Stimulated activated naive CD8-positive, alpha-beta T cell treated with anti-CD3 and anti-CD28 coated beads, Interleukin-15, Interleukin-2, amounts not matched to agents 100 ng/mL and 50 ng/mL, for 24 hours (primary cell): ENCODE results near the gene CST7.
A peak's percentile ranks its signal among the peaks of the same experiment; 100 is the strongest.

Experiments
- H3K27ac Mint-ChIP-seq: one replicate; pipeline ENCODE4 v1.8.0; 2021; ENCODE audit warnings: mild to moderate bottlenecking, mixed read lengths
- H3K27me3 Mint-ChIP-seq: one replicate; pipeline ENCODE4 v1.8.0; 2021; ENCODE audit warnings: mixed read lengths
- H3K36me3 Mint-ChIP-seq: one replicate; pipeline ENCODE4 v1.8.0; 2021; ENCODE audit warnings: low read depth, mixed read lengths
- H3K4me1 Mint-ChIP-seq: one replicate; pipeline ENCODE4 v1.8.0; 2021; ENCODE audit warnings: low read depth, mixed read lengths
- H3K4me3 Mint-ChIP-seq: one replicate; pipeline ENCODE4 v1.8.0; 2021; ENCODE audit warnings: mild to moderate bottlenecking, mixed read lengths
- H3K9me3 Mint-ChIP-seq: one replicate; pipeline ENCODE4 v1.8.0; 2021; ENCODE audit warnings: mixed read lengths

Gene CST7

DNA sequence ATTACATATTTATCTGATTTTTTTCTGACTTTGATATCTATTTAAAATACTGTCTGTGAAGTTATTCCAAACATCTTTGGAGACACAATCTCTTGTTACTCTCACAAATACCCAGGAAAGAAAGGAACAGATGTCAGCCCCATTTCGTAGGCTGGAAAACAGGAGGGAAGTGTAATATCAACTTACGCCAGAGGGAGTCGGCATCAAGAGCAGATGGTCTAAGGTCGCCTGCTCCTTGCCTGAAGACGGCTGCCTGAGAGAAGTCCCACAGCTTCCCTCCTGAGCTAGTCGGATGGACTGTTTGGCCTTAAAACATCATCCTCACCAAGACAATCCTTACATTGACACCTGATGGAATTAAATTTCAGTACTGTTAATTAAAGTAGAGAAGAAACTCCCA lies 13.4 kb downstream of the CST7 start:
- Mint-ChIP-seq H3K9me3 (no peaks in the 10 kb centered on the region), H3K4me1 (peaks cover 41% of the 10 kb centered on the region), H3K27ac (peak overlapping the region; percentile 54), H3K36me3 (peaks cover 73% of the 10 kb centered on the region), H3K4me3 (no peak overlapping the region), H3K27me3 (no peaks in the 10 kb centered on the region)

DNA sequence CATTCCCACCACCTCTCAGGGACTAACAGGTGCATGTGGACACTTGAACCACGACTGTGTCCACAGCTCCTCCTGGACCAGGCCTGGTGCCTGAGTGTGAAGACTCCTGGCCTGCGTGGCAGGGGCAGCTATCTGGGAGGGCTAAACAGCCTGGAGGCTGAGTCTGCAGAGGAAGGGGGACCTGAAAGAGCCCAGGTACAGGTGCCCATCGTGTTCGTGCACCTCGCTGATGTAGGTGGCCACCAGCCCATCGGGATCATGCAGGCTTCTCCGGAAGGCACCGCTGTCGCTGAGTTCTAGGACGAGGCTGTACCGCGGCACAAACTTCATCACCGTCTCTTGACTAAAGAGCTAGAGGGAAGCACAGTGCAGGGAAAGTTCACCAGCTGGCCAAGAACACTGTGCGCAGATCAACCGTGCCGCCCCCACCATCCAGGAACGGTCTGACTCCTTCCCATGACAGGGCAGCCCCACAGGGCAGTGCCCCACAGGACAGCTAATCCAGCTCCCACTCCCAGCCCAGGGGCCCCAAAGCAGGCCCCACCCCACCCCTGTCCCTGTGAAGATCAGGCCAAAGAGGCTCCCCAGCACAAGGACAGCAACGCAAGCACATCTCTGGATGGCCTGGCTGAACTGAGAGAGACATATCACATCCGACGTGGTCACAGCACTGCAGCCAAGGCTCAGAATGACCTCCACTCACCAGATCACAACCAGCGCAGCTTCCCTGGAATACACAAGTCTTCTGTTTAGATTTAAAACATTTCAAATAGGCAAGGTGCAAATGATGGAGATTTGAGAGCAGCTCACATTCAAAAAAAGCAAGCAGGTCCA lies 14.8 kb downstream of the CST7 start:
- Mint-ChIP-seq H3K27ac (peak overlapping the region; percentile 86), H3K27me3 (no peaks in the 10 kb centered on the region), H3K4me3 (peak overlapping the region; percentile 10), H3K36me3 (peaks cover 78% of the 10 kb centered on the region), H3K4me1 (peaks cover 39% of the 10 kb centered on the region), H3K9me3 (no peaks in the 10 kb centered on the region)

DNA sequence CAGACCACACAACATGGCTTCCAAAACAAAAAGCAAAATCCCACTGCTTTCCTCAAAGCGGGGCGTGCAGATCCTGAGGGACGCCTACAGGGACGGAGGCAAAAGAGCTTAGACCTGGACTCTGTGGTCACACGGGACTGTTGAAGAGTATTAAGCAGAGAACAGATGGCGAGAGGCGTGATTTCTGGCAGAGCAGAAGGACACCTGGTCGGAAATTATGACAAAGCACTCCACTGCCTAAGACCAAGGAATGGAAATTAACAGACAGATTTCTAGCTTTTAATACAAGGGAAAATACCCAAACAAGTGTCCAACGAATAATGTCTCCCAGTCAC lies 15.4 kb downstream of the CST7 start:
- peaks cover 80% of the 10 kb centered on the region for H3K36me3 Mint-ChIP-seq
- H3K4me3 Mint-ChIP-seq: peak overlapping the region; percentile 10
- peak overlapping the region; percentile 86 for H3K27ac Mint-ChIP-seq
- H3K9me3 Mint-ChIP-seq: no peaks in the 10 kb centered on the region
- no peaks in the 10 kb centered on the region for H3K27me3 Mint-ChIP-seq
- H3K4me1 Mint-ChIP-seq: peaks cover 39% of the 10 kb centered on the region

DNA sequence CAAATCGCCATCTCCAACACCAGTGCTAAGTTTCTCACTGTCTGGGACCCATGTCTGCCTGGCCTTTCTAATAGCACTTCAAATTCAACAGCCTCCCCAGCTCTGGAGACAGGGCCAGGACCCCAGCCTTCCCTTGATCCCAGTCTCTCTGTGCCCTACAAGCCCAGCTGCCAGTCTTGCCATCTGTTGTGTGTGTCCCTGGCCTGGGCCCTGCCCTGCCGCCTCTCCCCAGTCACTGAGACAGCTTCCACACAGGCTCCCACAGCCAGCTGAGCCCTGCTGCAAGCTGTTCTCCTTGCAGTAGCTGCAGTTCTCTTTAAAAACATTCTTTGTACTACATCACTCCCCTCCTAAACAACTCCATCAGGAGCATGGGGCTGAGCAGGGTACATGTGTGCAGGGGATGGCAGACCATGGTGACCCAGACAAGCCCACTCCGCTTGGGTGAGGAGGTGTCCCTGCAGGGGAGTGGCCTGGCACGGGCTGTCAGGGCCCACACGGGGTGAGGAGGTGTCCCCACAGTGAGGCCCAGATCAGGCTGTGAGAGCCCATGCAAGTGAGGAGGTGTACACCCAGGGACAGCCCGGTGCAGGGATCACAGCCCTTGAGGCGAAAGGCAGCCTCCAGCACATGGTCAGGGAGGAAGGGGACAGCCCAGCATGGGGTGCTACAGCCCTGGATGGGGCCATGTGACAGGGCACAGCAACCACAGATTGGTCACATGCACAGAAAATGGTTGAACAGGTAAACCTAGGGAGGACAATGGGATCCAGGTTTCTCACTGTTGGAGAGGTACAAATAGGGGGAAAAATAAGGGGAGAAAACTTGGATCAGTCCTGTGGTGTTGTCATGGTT lies 16.2 kb downstream of the CST7 start:
- Mint-ChIP-seq H3K27ac (peak overlapping the region; percentile 86), H3K4me1 (peaks cover 39% of the 10 kb centered on the region), H3K36me3 (peaks cover 85% of the 10 kb centered on the region), H3K4me3 (no peak overlapping the region), H3K27me3 (no peaks in the 10 kb centered on the region), H3K9me3 (no peaks in the 10 kb centered on the region)

DNA sequence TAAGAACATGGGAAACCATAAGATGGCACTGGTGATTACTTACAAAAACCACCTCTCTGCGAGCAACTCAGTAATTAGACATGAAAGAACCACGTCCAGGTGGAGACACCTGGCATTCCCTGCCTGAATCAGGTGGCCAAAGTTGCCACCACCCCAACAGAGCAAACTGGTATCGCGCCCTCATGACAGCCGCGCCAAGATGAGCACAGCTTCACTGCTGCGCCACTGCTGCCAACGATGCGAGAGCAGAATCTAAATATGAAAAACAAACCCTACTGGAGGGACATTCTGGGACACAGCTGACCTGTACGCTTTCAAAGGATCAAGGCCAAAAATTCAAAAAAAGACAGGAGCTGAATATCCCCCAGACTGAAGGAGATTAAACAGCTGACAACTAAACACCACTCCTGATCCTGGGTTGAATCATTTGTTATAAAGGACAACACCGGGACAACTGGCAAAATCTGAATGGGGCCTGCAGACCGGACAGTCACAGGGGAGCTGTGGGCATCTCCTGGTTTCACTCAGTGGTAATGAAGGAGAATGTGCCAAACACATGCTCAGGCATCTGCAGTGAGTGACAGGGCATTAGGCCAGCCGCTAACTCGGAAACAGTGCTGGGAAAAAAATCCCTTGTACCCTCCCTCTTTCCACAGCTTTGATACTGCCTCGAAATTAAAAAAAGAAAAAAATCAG lies 17.4 kb downstream of the CST7 start:
- no peak overlapping the region for H3K27ac Mint-ChIP-seq
- H3K36me3 Mint-ChIP-seq: peaks cover 87% of the 10 kb centered on the region
- no peaks in the 10 kb centered on the region for H3K9me3 Mint-ChIP-seq
- no peaks in the 10 kb centered on the region for H3K27me3 Mint-ChIP-seq
- no peak overlapping the region for H3K4me3 Mint-ChIP-seq
- peaks cover 28% of the 10 kb centered on the region for H3K4me1 Mint-ChIP-seq

DNA sequence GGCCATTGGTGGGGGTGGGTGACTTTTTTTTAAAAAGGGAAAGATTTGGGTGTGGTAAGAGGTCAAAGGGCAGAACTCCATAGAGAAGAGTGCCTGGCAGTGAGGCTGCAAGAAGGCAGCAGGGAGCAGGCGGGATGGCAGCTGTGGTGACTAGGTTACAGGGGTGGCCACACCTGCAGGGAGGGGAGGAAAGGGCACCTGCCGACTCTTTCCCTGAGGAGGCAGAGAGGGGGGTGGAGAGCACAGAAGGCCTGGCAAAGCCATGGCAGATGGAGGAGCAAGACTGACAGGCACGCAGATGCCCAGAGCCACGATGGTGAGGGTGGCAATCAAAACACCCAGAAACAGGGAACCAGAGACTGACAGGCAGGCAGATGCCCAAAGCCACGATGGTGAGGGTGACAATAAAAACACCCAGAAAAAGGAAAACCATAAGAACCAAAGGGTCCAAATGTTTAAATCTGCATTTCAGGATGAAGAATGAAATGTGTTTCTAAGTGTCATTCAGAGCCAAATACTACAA lies 19.3 kb downstream of the CST7 start:
- Mint-ChIP-seq H3K4me1 (peaks cover 22% of the 10 kb centered on the region), H3K27ac (peak overlapping the region; percentile 77), H3K36me3 (peaks cover 79% of the 10 kb centered on the region), H3K9me3 (no peaks in the 10 kb centered on the region), H3K4me3 (no peak overlapping the region), H3K27me3 (no peaks in the 10 kb centered on the region)

DNA sequence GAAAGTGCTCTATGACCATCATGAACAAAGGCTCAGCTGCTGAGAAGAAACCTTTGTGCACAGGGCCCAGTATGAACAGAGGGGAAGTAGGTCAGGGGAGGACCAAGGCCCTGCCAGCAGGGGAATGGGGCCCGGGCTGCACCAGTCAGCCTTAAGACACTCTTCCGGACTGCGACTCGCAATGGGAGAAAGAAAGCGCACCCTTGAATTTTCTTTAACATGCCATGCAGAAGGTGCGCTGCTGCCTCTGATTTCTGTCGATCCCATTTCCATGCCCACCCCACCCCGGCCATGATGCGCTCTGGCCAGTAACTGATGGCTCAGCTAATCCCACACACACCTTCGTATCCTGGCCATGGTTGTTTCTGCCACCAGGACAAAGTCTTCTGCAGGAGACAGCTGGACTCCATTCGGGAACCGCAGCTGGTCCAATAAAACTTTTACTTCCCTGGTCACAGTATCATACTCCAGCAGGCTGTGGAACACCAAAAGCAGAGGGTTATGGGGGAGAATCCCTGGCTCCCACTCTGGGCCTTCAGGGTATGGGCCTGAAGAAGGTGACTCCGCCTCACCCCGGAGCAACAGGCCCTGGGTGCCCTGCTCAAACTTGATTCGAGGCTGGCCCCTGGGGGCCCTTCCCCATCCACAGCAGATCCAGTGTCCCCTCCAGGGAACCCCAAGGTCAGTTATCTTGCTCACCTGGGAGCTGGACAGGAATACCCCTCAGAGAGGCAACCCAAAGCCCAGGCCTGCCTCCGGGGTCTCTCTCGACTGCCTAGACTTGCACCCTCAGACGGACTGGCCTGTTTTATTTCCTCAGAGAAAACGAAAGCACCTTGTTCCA lies 20.3 kb downstream of the CST7 start:
- Mint-ChIP-seq H3K4me1 (peaks cover 16% of the 10 kb centered on the region), H3K4me3 (no peak overlapping the region), H3K9me3 (no peaks in the 10 kb centered on the region), H3K27ac (no peak overlapping the region), H3K27me3 (no peaks in the 10 kb centered on the region), H3K36me3 (peaks cover 76% of the 10 kb centered on the region)

DNA sequence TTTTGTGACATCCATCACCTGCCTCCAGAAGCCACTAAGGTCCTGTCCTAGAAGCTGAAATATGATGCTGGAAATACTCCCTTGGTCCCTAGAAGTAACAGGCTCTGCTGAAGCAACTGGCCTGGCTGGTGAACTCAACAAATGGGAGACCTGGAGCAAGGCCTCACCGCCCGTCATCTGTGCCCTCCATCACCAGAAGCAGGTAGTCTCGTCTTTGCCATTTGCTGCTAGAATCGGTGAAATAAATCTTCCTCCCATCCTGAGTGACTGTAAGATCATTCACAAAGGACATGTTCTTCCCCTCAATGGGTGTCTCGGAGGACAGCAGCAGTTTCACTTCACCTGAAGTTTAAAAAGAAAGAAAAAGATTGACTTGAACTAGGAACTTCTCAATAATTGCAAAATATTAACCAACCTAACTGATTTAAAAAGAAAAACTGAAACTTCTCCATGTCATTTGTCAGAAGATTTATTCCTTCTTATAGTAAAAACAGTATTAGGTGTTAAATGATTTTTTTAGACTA lies 21.0 kb downstream of the CST7 start:
- H3K9me3 Mint-ChIP-seq: no peaks in the 10 kb centered on the region
- H3K27me3 Mint-ChIP-seq: no peaks in the 10 kb centered on the region
- H3K4me3 Mint-ChIP-seq: no peak overlapping the region
- peaks cover 69% of the 10 kb centered on the region for H3K36me3 Mint-ChIP-seq
- no peak overlapping the region for H3K27ac Mint-ChIP-seq
- peaks cover 9% of the 10 kb centered on the region for H3K4me1 Mint-ChIP-seq

DNA sequence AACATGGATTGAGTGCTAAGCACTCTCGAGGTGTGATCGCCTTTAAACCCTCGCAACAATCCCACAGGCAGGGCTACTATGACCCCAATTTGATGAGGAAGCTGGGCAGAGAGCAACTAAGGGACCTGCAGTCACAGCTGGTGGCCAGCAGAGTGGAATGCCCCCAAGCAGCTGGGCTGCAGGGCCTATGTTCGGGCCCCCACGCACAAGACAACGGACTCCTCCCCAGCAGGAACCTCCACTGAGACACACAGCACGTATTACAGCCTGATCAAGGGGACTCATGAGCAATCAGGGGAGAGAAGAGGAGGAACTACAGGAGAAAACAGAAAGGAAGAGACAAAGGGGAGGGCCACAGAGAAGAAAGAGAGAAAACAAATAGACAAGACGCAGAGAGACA lies 21.7 kb downstream of the CST7 start:
- Mint-ChIP-seq H3K36me3 (peaks cover 72% of the 10 kb centered on the region), H3K4me3 (no peak overlapping the region), H3K27me3 (no peaks in the 10 kb centered on the region), H3K9me3 (no peaks in the 10 kb centered on the region), H3K4me1 (peaks cover 3% of the 10 kb centered on the region), H3K27ac (no peak overlapping the region)

DNA sequence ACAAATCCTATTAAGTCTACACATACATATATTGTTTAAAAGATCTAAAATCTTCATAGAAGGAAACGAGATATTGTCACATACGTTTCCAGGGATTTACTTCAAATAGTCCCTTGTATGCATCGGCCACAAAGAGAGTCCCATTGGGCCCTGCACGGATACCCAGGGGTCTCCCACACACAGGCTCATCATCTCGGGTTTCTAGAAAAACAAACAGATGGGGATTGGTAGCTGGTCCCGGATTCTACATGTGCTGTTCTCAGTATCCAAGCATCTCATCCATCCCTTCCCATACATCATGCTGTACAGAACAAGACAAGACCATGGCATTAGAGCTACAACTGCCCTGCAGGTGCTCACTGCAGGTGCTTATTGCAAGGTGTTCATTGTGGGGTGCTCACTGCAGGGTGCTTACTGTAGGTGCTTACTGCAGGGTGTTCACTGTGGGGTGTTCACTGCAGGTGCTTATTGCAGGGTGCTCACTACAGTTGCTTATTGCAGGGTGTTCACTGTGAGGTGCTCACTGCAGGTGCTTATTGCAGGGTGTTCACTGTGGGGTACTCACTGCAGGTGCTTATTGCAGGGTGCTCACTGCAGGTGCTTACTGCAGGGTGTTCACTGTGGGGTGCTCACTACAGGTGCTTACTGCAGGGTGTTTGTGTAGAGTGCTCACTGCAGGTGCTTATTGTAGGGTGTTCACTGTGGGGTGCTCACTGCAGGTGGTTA lies 22.5 kb downstream of the CST7 start:
- peaks cover 5% of the 10 kb centered on the region for H3K9me3 Mint-ChIP-seq
- H3K36me3 Mint-ChIP-seq: peaks cover 72% of the 10 kb centered on the region
- no peaks in the 10 kb centered on the region for H3K27me3 Mint-ChIP-seq
- H3K27ac Mint-ChIP-seq: no peak overlapping the region
- no peak overlapping the region for H3K4me3 Mint-ChIP-seq
- no peaks in the 10 kb centered on the region for H3K4me1 Mint-ChIP-seq

DNA sequence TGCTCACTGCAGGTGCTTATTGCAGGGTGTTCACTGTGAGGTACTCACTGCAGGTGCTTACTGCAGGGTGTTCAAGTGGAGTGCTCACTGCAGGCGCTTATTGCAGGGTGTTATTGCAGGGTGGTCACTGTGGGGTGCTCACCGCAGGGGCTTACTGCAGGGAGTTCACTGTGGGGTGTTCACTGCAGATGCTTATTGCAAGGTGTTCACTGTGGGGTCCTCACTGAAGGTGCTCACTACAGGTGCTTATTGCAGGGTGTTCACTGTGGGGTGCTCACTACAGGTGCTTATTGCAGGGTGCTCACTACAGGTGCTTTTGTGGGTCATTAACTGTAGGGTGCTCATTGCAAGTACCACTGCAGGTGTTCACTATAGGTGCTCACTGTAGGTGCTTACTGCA lies 23.3 kb downstream of the CST7 start:
- Mint-ChIP-seq H3K27me3 (no peaks in the 10 kb centered on the region), H3K9me3 (peaks cover 10% of the 10 kb centered on the region), H3K4me1 (peaks cover under 1% of the 10 kb centered on the region), H3K36me3 (peaks cover 74% of the 10 kb centered on the region), H3K4me3 (no peak overlapping the region), H3K27ac (no peak overlapping the region)

DNA sequence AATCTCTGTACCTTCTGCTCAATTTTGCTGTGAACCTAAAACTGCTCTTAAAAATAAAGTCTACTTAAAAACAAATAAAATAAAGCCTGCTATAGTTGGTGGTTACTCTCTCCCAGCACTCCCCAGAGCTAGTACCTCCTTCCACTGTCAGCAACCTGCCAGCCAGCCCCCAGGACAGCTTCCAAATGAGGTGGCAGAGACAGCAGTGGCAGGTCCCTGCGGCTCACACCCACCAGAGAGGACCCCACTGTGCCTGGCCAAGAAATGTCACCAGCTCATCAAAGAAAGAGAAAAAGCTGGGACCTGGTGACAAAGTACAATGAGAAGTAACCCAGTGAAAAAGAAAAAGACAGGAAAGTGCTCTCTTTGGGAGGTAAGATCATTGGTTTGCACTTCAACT lies 28.3 kb downstream of the CST7 start:
- H3K27me3 Mint-ChIP-seq: no peaks in the 10 kb centered on the region
- H3K27ac Mint-ChIP-seq: no peak overlapping the region
- peaks cover 14% of the 10 kb centered on the region for H3K9me3 Mint-ChIP-seq
- H3K36me3 Mint-ChIP-seq: peaks cover 85% of the 10 kb centered on the region
- H3K4me1 Mint-ChIP-seq: peaks cover 27% of the 10 kb centered on the region
- H3K4me3 Mint-ChIP-seq: no peak overlapping the region

DNA sequence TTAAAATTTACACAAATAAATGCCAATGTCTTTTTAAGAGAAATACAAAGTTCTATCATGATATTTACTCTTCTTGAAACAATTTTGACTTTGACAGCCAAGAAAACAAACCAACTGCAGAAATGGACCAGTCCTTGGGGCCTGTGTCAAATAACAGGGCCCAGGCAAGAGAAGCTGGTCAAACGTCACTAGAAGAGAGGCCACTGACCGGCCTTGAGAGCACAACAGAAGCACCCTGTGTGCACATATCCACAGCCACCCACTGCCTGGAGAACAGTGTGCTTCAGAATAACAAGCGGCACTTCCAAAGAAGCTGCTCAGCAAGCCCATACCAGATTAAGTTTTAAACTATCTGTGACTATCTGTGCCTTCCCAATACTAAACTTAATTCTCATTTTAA lies 28.7 kb downstream of the CST7 start:
- H3K27me3 Mint-ChIP-seq: no peaks in the 10 kb centered on the region
- H3K9me3 Mint-ChIP-seq: peaks cover 14% of the 10 kb centered on the region
- H3K4me3 Mint-ChIP-seq: no peak overlapping the region
- H3K4me1 Mint-ChIP-seq: peaks cover 30% of the 10 kb centered on the region
- H3K27ac Mint-ChIP-seq: no peak overlapping the region
- H3K36me3 Mint-ChIP-seq: peaks cover 86% of the 10 kb centered on the region
